ENCODE data around the gene FRAS1.
"Not testable (repeated sequence)": the region's sequence is repeated elsewhere in the genome, so short reads cannot be mapped to it uniquely, and the experiment has no call there.

FRAS1 gene

GRCh38 chr4:78167510-78167909 lies 110.4 kb downstream of the FRAS1 start:
- DNase-seq (ENCODE audit: low spot score), result no peak

- no peak for DNase-seq (ENCODE audit: low spot score)
Observed at GRCh38 chr4:78168029-78168428, 110.9 kb downstream of the FRAS1 start.

GRCh38 chr4:78169728-78170127 lies 112.6 kb downstream of the FRAS1 start:
- no peak for DNase-seq (ENCODE audit: low spot score)

- no peak for DNase-seq (ENCODE audit: low spot score)
Observed at GRCh38 chr4:78171482-78171881, 114.4 kb downstream of the FRAS1 start.

GRCh38 chr4:78174891-78175290 lies 117.8 kb downstream of the FRAS1 start:
- DNase-seq (ENCODE audit: low spot score), result no peak

GRCh38 chr4:78179196-78179595 lies 122.1 kb downstream of the FRAS1 start:
- DNase-seq (ENCODE audit: low spot score), result no peak

- not testable (repeated sequence) for DNase-seq (ENCODE audit: low spot score)
Observed at GRCh38 chr4:78181681-78182234, 124.6 kb downstream of the FRAS1 start.

GRCh38 chr4:78184584-78184983 lies 127.5 kb downstream of the FRAS1 start:
- no peak for DNase-seq (ENCODE audit: low spot score)

- DNase-seq (ENCODE audit: low spot score), result no peak
Observed at GRCh38 chr4:78185117-78185516, 128.0 kb downstream of the FRAS1 start.

GRCh38 chr4:78186597-78187543 lies 129.7 kb downstream of the FRAS1 start:
- no peak for DNase-seq (ENCODE audit: low spot score)

GRCh38 chr4:78190068-78190467 lies 132.9 kb downstream of the FRAS1 start:
- DNase-seq (ENCODE audit: low spot score), result no peak

- DNase-seq (ENCODE audit: low spot score), result no peak
Observed at GRCh38 chr4:78190595-78190994, 133.5 kb downstream of the FRAS1 start.

- no peak for DNase-seq (ENCODE audit: low spot score)
Observed at GRCh38 chr4:78197947-78198346, 140.8 kb downstream of the FRAS1 start.

- DNase-seq (ENCODE audit: low spot score), result no peak
Observed at GRCh38 chr4:78199984-78200383, 142.9 kb downstream of the FRAS1 start.

GRCh38 chr4:78200949-78201348 lies 143.8 kb downstream of the FRAS1 start:
- DNase-seq (ENCODE audit: low spot score), result no peak

GRCh38 chr4:78204176-78204575 lies 147.1 kb downstream of the FRAS1 start:
- DNase-seq (ENCODE audit: low spot score), result no peak

GRCh38 chr4:78205591-78205990 lies 148.5 kb downstream of the FRAS1 start:
- no peak for DNase-seq (ENCODE audit: low spot score)

- no peak for DNase-seq (ENCODE audit: low spot score)
Observed at GRCh38 chr4:78207541-78207940, 150.4 kb downstream of the FRAS1 start.

- no peak for DNase-seq (ENCODE audit: low spot score)
Observed at GRCh38 chr4:78207951-78208350, 150.8 kb downstream of the FRAS1 start.

- not testable (repeated sequence) for DNase-seq (ENCODE audit: low spot score)
Observed at GRCh38 chr4:78208896-78209295, 151.8 kb downstream of the FRAS1 start.

- DNase-seq (ENCODE audit: low spot score), result no peak
Observed at GRCh38 chr4:78210694-78211410, 153.7 kb downstream of the FRAS1 start.

- no peak for DNase-seq (ENCODE audit: low spot score)
Observed at GRCh38 chr4:78213218-78213617, 156.1 kb downstream of the FRAS1 start.

GRCh38 chr4:78214078-78214477 lies 157.0 kb downstream of the FRAS1 start:
- no peak for DNase-seq (ENCODE audit: low spot score)
